ENCODE data around the gene IGSF8. TPM values are rescaled to one million over a fixed set of nuclear protein-coding genes. Genes with fewer than 3 reads are reported as not detected.

The IGSF8 gene
- total RNA-seq, 1 donor from 2014 or later = 25.3 TPM

DNA sequence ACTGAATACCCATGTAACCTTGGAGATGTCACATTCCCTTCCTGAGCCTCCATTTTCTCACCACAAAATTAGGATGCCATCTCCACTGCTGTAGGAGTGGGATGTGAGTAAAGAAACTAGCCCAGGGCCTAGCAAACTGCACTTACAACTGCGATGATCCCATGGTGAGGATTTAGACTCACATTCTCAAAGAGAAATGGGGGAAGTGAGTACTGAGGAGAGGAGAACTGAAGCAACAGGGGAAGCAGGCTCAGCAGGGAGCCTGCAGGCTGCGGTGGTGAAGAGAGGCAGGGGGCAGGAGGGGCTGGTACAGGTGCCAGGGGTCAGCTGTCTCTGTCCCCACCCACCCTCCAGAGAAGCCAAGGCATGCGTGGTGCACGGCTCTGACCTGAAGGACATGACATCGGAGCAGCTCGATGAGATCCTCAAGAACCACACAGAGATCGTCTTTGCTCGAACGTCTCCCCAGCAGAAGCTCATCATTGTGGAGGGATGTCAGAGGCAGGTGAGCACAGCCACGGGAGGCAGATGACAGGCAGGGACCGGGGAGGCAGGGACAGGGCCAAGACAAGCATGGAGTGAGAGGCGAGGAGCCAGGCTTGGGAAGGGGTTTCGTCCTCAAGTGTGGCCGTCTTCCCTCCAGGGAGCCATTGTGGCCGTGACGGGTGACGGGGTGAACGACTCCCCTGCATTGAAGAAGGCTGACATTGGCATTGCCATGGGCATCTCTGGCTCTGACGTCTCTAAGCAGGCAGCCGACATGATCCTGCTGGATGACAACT lies 36.6 kb upstream of the IGSF8 start:
- Mint-ChIP-seq H3K36me3 (ENCODE audit: low read depth) (peaks cover 5% of the 10 kb centered on the region), H3K27ac (ENCODE audit: unreplicated experiment) (no peak overlapping the region), H3K27me3 (ENCODE audit: low read depth) (peaks cover 21% of the 10 kb centered on the region), H3K9me3 (ENCODE audit: low read depth) (no peaks in the 10 kb centered on the region), H3K4me3 (ENCODE audit: unreplicated experiment) (no peak overlapping the region), H3K4me1 (ENCODE audit: low read depth) (peaks cover 3% of the 10 kb centered on the region)
- TF ChIP-seq, protein P1, sequence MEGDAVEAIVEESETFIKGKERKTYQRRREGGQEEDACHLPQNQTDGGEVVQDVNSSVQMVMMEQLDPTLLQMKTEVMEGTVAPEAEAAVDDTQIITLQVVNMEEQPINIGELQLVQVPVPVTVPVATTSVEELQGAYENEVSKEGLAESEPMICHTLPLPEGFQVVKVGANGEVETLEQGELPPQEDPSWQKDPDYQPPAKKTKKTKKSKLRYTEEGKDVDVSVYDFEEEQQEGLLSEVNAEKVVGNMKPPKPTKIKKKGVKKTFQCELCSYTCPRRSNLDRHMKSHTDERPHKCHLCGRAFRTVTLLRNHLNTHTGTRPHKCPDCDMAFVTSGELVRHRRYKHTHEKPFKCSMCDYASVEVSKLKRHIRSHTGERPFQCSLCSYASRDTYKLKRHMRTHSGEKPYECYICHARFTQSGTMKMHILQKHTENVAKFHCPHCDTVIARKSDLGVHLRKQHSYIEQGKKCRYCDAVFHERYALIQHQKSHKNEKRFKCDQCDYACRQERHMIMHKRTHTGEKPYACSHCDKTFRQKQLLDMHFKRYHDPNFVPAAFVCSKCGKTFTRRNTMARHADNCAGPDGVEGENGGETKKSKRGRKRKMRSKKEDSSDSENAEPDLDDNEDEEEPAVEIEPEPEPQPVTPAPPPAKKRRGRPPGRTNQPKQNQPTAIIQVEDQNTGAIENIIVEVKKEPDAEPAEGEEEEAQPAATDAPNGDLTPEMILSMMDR (IDR thresholded peaks at IDR 0.05) = no peak
- DNase-seq (ENCODE audit: low spot score) = no peak

DNA sequence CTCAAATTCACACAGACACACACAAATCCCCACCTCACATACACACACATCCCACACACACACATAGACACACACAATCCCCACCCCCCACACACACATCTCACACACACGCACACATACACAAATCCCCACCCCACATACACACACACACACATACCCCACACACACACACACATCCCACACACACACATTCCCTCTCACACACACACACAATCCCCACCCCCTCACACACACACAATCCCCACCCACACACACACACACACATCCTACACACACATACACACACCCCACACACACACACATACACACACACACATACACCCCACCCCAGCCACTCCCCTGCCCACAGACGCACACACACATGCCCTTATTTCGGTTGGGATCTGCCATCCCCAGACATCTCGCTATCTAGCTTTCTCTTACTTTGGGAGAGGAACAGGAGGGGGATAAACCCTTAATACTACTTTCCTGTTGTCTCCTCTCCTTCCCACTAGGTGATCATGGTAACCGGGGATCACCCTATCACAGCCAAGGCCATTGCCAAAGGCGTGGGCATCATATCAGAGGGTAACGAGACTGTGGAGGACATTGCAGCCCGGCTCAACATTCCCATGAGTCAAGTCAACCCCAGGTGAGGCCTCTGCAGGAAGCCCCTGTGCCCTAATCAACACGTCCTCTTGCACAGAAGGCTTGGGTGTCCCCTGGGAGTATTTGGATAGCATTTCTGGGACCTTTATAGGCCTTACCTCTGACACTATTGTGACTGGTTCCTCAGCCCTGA lies 35.8 kb upstream of the IGSF8 start:
- TF ChIP-seq, protein P1 (IDR thresholded peaks at IDR 0.05) = no peak

DNA sequence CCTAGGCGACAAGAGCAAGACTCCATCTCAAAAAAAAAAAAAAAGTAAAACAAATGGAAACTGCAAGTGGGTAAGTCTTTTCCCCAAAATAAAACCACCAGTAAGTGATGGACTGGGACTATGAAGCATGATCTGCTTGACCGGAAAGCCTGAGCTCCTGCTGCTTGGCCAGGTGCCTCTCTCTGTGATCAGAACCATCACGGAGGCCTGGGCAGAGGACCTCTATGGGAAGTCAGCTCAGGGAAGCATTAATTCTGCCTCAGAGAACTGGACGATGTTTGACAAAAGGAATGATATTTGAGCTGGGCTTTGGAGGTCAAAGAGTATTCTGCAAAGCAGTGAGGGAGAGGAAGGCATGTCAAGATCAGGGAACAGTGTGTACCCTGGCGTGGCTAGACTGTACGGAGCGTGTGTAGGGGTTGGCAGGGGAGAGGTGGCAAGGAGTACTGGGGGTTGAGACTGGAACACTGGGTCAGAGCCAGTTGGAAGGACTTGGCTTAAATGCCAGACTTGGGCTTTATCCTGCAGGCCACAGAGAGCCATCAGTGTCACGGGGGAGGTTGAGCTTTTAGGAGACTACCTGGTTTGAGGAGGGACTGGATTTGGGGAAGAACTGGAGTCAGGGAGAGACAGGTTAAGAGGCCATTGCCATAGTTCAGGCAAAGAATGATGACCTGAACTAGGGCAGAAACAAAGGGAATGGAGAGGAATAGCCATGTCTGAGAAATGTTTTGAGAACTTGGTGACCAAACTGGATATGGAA lies 33.6 kb upstream of the IGSF8 start:
- TF ChIP-seq, protein P1 (IDR thresholded peaks at IDR 0.05) = no peak
- no peak for DNase-seq (ENCODE audit: low spot score)
- Mint-ChIP-seq H3K27me3 (ENCODE audit: low read depth) (peaks cover 18% of the 10 kb centered on the region), H3K4me3 (ENCODE audit: unreplicated experiment) (no peak overlapping the region), H3K36me3 (ENCODE audit: low read depth) (peaks cover 7% of the 10 kb centered on the region), H3K9me3 (ENCODE audit: low read depth) (no peaks in the 10 kb centered on the region), H3K27ac (ENCODE audit: unreplicated experiment) (no peak overlapping the region), H3K4me1 (ENCODE audit: low read depth) (peaks cover 15% of the 10 kb centered on the region)

More for the DNA sequence above, 35.8 kb upstream of the IGSF8 start:
- peaks cover 7% of the 10 kb centered on the region for H3K4me1 Mint-ChIP-seq (ENCODE audit: low read depth)
- DNase-seq (ENCODE audit: low spot score) = no peak
- H3K9me3 Mint-ChIP-seq (ENCODE audit: low read depth) = no peaks in the 10 kb centered on the region
- no peak overlapping the region for H3K27ac Mint-ChIP-seq (ENCODE audit: unreplicated experiment)
- no peak overlapping the region for H3K4me3 Mint-ChIP-seq (ENCODE audit: unreplicated experiment)
- peaks cover 18% of the 10 kb centered on the region for H3K27me3 Mint-ChIP-seq (ENCODE audit: low read depth)
- peaks cover 4% of the 10 kb centered on the region for H3K36me3 Mint-ChIP-seq (ENCODE audit: low read depth)

DNA sequence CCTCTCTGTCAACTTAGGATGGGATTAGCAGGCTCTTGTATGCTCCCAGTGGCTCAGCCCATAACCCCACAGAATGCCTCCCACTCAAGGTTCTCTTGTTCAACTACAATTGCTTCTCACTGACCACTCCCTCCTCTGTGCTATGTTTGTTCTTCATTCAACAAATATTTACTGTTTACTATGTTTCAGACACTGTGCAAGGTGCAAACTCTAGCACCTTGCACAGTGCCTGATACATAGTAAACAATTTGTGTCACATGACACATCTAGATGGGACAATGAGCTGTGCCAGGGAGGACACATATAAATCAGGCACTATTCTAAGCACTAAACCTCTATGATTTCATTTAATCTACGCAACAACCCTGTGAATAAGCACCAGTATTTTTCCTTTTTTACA lies 32.5 kb upstream of the IGSF8 start:
- no peak overlapping the region for H3K4me3 Mint-ChIP-seq (ENCODE audit: unreplicated experiment)
- H3K36me3 Mint-ChIP-seq (ENCODE audit: low read depth) = peaks cover 7% of the 10 kb centered on the region
- no peak overlapping the region for H3K27ac Mint-ChIP-seq (ENCODE audit: unreplicated experiment)
- TF ChIP-seq, protein P1 (IDR thresholded peaks at IDR 0.05) = no peak
- peaks cover 18% of the 10 kb centered on the region for H3K27me3 Mint-ChIP-seq (ENCODE audit: low read depth)
- H3K9me3 Mint-ChIP-seq (ENCODE audit: low read depth) = no peaks in the 10 kb centered on the region
- H3K4me1 Mint-ChIP-seq (ENCODE audit: low read depth) = peaks cover 17% of the 10 kb centered on the region
- DNase-seq (ENCODE audit: low spot score) = no peak

DNA sequence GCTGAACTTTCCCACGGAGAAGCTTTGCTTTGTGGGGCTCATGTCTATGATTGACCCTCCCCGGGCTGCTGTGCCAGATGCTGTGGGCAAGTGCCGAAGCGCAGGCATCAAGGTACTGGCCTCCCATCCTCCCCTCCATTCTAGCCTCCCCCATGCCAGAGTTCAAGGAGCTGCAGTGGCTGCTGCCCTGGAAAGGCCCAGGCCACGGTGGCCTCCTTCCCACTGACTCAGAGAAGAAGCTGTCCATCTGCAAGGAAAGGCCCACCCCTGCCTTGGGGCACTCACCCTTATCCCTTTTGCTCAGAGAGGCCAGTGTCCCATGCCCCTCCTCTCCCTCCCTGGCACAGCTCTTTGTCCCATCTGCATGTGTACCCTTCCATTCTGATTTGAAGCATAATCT lies 32.1 kb upstream of the IGSF8 start:
- no peak overlapping the region for H3K27ac Mint-ChIP-seq (ENCODE audit: unreplicated experiment)
- H3K9me3 Mint-ChIP-seq (ENCODE audit: low read depth) = no peaks in the 10 kb centered on the region
- TF ChIP-seq, protein P1 (IDR thresholded peaks at IDR 0.05) = no peak
- peaks cover 7% of the 10 kb centered on the region for H3K36me3 Mint-ChIP-seq (ENCODE audit: low read depth)
- H3K27me3 Mint-ChIP-seq (ENCODE audit: low read depth) = peaks cover 18% of the 10 kb centered on the region
- no peak for DNase-seq (ENCODE audit: low spot score)
- peaks cover 21% of the 10 kb centered on the region for H3K4me1 Mint-ChIP-seq (ENCODE audit: low read depth)
- H3K4me3 Mint-ChIP-seq (ENCODE audit: unreplicated experiment) = no peak overlapping the region

Measured in chondrocyte (in vitro differentiated cells).